Raji (cell line): Measurements from ENCODE around the gene NME8.

Experiments
- POLR2A ChIP-seq: IDR thresholded peaks from 2 replicates; pipeline ENCODE4 v1.6.1; 2011; ENCODE audit warnings: low read depth, low read length, control low read depth; ENCODE audit not compliant: insufficient read depth

The NME8 gene

DNA sequence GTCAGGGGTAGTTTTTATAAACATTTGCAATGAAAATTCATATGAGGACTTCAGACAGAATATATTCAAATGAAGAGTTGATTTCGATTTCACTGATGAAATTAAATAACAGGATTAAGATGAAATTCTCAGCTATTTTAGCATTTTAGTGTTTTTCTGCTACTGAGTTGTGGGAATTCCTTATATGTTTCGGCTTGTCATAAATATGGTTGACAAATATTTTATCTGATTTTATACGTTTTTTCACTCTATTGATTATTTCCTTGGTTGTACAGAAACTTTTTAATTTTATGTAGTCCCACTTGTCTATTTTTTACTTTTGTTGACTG, 14.6 kb upstream of the NME8 start:
- no peak for TF ChIP-seq POLR2A

- TF ChIP-seq POLR2A: no peak
Measured at GRCh38 chr7:37853468-37853867, 5.1 kb downstream of the NME8 start.

- TF ChIP-seq POLR2A: no peak
Measured at GRCh38 chr7:37882086-37882485, 33.7 kb downstream of the NME8 start.

GRCh38 chr7:37893359-37893758, 45.0 kb downstream of the NME8 start:
- no peak for TF ChIP-seq POLR2A

DNA sequence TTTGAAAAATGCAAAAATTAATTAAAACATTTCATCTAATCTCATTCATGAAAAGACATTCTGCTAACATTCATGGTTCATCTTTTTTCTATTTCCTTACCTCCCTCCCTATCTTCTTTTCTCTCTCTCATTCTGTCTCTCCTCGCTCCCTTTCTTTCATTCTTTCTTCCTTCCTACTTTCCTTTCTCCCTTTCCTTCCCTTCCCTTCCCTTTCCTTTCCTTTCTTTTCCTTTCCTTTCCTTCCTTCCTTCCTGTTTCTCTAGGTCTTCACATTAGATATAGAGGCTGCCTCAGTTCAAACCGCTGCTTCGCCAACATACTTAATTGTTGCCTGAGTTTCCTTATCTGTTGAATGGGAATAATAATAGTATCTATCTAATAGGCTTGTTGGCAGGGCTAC, 46.3 kb downstream of the NME8 start:
- TF ChIP-seq POLR2A: no peak

- no peak for TF ChIP-seq POLR2A
Measured at GRCh38 chr7:37899712-37900247, 51.4 kb downstream of the NME8 start.

- no peak for TF ChIP-seq POLR2A
Measured at GRCh38 chr7:37901236-37901827, 52.9 kb downstream of the NME8 start.

DNA sequence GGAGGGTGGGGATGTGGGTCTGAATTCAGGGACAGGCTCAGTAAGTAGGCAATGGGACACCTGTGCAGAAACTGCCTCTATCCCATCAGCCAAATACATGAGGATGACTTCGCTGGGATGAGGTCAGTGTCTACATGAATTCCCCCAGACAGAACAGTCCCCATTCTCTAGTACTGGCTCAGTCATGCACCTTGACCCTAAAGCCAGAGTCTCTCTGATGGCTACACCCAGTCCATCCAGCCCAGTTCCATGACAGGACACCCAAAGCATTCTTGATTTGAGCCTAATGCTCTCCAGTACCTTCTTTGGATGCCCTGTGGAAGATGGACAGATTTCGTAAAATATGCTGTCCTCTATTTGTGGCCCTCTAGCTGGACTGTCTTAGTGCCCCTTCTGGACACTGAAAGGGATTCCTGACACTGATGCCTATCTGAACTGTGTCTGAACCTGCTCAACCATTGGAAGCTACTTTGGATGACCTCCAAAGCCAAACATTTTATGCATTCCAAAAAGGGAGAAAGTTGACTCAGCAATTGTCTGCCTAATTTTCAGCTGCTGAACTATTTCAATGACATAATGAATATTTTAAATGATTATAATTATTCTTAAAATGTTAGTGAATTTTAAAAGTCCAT, 53.6 kb downstream of the NME8 start:
- TF ChIP-seq POLR2A: no peak

DNA sequence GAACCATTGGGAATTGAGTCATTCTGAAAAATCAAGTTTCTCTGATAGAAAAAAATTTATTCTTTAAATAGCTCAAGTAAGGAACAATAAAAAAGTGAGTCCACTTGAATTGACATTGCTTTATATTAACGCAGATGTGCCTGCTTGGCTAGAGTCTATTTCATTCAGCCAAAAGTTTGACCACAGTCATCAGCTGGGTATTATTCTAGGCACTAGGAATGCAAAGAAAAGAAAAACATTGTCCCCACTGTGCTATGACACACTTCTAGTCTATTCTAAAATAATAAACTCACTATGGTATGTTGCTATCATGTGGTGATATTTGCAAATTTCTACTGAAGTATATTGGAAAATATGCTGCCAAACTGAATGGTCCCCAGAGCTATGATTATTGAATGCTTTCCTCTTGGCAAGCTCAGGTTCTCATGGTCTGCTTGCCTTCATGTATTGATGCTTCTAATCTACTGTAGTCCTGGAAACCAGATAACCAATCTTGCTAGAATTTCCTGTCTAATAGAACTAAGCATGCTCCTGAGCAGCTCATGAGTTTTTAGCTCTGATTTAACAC, 59.9 kb downstream of the NME8 start:
- no peak for TF ChIP-seq POLR2A

DNA sequence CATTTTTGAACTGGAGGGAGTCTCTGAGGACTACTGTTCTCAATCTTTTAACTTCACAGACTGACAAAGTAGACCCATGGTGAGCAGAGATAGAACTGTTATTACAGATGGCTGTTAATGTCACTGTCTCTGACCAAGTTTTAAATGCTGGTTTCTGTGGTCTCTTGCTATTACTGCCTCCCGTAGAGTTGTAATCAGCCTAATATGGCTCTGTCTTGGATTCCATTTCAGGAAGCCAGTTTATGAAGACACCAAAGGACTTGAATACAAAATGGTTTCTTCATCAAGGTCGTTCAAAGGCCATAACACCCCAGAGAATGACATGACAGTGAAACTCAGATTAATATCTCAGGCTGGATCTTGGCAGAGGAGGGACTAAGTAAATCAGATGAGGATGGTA, 64.4 kb downstream of the NME8 start:
- no peak for TF ChIP-seq POLR2A

GRCh38 chr7:37915438-37915837, 67.0 kb downstream of the NME8 start:
- TF ChIP-seq POLR2A: no peak

DNA sequence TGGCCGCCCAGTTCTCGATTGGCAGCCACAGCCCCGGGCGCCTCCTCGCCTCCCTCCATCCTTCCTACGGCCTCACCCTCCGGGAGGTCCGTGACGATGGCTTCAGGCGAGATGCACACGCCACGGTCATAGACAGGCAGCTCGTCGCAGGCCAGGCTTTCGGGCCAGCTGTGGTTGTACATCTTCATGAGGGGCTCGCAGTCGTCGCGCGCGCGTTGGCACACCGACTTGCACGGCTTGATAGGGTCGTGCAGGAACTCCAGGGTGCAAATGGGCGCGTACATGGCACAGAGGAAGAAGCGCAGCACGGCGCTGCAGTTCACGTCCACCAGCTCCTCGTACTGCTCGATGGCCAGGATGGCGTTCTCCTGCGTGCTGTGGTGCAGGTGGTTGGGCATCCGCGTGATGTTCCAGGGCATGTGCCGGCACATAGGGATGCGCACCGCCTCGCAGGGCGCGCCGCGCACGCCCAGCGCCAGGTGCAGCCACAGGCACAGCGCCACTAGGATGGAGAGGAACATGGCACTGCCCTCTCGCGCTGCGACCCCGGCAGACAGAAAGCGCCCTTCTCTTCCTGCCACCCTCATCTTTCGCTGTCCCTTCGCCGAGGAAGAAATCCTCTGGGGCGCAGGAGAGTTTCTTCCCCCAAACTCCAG, 67.7 kb downstream of the NME8 start:
- no peak for TF ChIP-seq POLR2A

GRCh38 chr7:37916673-37917660, 68.6 kb downstream of the NME8 start, which contains the start of gene SFRP4:
Gene SFRP4 (minus strand): TSS chr7:37916817. CDS start chr7:37916537, 280 bp downstream.
- no peak for TF ChIP-seq POLR2A

- no peak for TF ChIP-seq POLR2A
Measured at GRCh38 chr7:37918526-37918925, 70.1 kb downstream of the NME8 start.
